Right lobe of liver (tissue), 6 donors: ENCODE data around the gene MXD4. TPM values are rescaled to one million over a fixed set of nuclear protein-coding genes. Genes with fewer than 3 reads are reported as not detected.

ENCODE experiments used
- ATAC-seq, 4 donors: fragments of 200-7000 bp; cut with Tn5 transposase; one replicate each; pipeline ENCODE4 v1.9.1; 2020; ENCODE audit warnings: mild to moderate bottlenecking in 4 of 4, moderate library complexity in 4 of 4
- DNase-seq, 3 donors: peaks; one replicate each; pipeline ENCODE4 v3.0.0-alpha.2; 2020
- H3K27ac ChIP-seq, 3 donors: fragments of 200-600 bp; one replicate each; pipeline ENCODE4 v1.8.0; 2022
- H3K27me3 ChIP-seq, 2 donors: fragments of 200-600 bp; one replicate each; pipeline ENCODE4 v1.8.0; 2022
- H3K36me3 ChIP-seq, 4 donors: fragments of 200-600 bp; sonication (generic) in 1 of 4; one replicate each; pipeline versions ENCODE4 v1.5.1 to v1.8.0; 2017 to 2022; ENCODE audit warnings: control low read depth in 1 of 4
- H3K4me1 ChIP-seq, 4 donors: fragments of 200-600 bp; sonication (generic) in 1 of 4; one replicate each; pipeline versions ENCODE4 v1.5.1 to v1.8.0; 2017 to 2022; ENCODE audit warnings: control low read depth in 1 of 4
- H3K4me3 ChIP-seq, 3 donors: fragments of 200-600 bp; one replicate each; pipeline ENCODE4 v1.8.0; 2022
- H3K9me3 ChIP-seq, 4 donors: fragments of 200-600 bp; sonication (generic) in 1 of 4; one replicate each; pipeline versions ENCODE4 v1.5.1 to v1.8.0; 2017 to 2022; ENCODE audit warnings: control low read depth in 1 of 4
- POLR2A ChIP-seq: fragments of 450-650 bp; IDR thresholded peaks from one replicate; pipeline ENCODE4 v1.6.1; 2017; ENCODE audit warnings: antibody characterized with exemption, mild to moderate bottlenecking
- WGBS: methylation state at CpG from one replicate; pipeline ENCODE4 v1.1.6; 2018; ENCODE audit warnings: low coverage, low lambda C conversion rate; ENCODE audit not compliant: insufficient coverage; ENCODE audit errors: missing lambda C conversion rate; 5-methylcytosine and 5-hydroxymethylcytosine counted together
- intact Hi-C, 2 donors: fragments of 100-400 bp; cut with DNase I; formaldehyde crosslinking; loops; one replicate each; pipeline versions ENCODE4 v1.11.2 to v1.14.1; 2022
- total RNA-seq, 6 experiments: library from RNA; depleted of rRNA in 2 of 6; stranded (reverse); fragments of >200 nt in 2 of 6; fragmentation: NEBNext Ultra II Directional in 3 of 6; extraction: Animal tissue kit (Norgen Biotek cat#: 25700) in 3 of 6; gene quantifications; one replicate each; pipeline versions ENCODE4 v1.1.0 to v1.2.4, GENCODE V29; 2016 to 2023
- TF ChIP-seq, protein P1 (sequence below), 4 donors: fragments of 200-600 bp in 3 of 4; fragments of 450-650 bp in 1 of 4; IDR thresholded peaks; one replicate each; pipeline versions ENCODE4 v1.5.1 to v1.8.0; 2016 to 2022; ENCODE audit warnings: antibody characterized with exemption in 4 of 4, mild to moderate bottlenecking in 2 of 4
- donor health status: DM: no; HTN: yes; CAD: no.
- donor health status: DM: no; HTN: no; CAD: no.
- donor health status: DM: no; HTN: no; CAD: no.
- donor health status: DM: no; HTN: yes; CAD: no.
- donor health status: DM: no; HTN: yes; CAD: no.

Gene MXD4
- total RNA-seq, 6 experiments from 2014 or later = 17.8 to 23.0 (median 19.7) TPM

DNA sequence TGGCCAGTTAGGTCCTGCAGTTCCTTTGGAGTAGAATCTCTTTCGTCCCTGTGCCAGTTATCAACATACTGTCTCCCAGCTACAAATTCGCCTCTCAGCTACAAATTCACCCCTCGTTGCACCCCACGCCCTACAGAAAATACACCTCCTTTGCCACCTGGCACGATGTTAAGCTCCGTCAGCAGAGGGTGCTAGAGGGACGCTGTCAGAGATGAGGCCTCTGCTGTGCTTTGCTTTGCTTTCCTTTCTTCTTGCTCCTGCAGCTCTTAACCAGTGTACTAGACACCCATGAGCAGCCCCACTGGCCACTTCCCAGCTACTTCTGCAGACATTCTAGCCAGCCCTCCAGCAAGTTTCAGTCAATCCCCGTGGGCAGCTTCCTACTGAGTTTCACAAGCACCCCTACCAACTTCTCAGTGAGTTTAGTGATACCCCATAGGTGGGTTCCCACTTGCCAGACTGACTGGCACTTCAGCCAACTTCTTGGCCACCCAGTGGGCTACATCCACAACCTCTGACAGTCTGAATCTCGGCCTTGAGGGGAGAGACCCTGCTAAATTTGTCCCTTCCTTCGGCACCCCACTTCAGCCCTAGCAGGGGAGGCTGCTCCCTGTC, 41.8 kb downstream of the MXD4 start:
- intact Hi-C loops = no loop called here
- no peaks in the 10 kb centered on the region for H3K4me1 ChIP-seq
- no peak overlapping the region for H3K27ac ChIP-seq
- peak; percentile 61 to 71 (median 66) for DNase-seq
- no peaks in the 10 kb centered on the region for H3K36me3 ChIP-seq
- WGBS = 5% methylated on average over 10 of the region's 10 CpGs
- H3K9me3 ChIP-seq = no peaks in the 10 kb centered on the region
- no peak overlapping the region for H3K4me3 ChIP-seq
- no peak for TF ChIP-seq POLR2A
- TF ChIP-seq, protein P1, sequence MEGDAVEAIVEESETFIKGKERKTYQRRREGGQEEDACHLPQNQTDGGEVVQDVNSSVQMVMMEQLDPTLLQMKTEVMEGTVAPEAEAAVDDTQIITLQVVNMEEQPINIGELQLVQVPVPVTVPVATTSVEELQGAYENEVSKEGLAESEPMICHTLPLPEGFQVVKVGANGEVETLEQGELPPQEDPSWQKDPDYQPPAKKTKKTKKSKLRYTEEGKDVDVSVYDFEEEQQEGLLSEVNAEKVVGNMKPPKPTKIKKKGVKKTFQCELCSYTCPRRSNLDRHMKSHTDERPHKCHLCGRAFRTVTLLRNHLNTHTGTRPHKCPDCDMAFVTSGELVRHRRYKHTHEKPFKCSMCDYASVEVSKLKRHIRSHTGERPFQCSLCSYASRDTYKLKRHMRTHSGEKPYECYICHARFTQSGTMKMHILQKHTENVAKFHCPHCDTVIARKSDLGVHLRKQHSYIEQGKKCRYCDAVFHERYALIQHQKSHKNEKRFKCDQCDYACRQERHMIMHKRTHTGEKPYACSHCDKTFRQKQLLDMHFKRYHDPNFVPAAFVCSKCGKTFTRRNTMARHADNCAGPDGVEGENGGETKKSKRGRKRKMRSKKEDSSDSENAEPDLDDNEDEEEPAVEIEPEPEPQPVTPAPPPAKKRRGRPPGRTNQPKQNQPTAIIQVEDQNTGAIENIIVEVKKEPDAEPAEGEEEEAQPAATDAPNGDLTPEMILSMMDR (IDR thresholded peaks at IDR 0.05) = peak; percentile 76 to 84 (median 82)
- no peaks in the 10 kb centered on the region for H3K27me3 ChIP-seq
- peak; percentile 95 to 99 (median 97) for ATAC-seq

DNA sequence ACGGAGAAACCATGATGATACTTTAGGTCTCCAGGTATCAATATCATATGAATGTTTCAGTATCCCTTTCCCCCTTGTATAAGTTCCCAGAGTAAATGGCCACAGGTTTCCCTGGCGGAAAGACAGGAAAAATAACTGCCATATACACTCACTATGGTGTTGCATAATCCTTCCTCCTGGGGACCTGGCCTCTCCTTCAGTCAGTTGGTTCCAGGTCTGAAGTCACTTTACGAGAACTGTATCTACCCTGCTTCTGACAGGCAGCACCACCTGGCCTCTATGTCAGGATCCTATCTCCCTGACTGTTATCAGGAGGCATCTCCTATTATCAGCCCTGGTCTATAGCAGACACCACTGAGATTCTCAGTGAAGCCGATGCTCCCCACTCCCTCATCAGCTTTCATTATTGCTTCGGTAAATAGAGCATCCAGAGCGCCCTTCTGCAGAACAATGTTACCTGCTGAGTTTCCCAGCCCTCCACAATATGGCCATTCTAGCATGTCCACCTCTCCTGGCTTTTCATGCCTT, 42.6 kb downstream of the MXD4 start:
- Histone ChIP-seq H3K27ac (no peak overlapping the region), H3K4me1 (no peaks in the 10 kb centered on the region), H3K4me3 (no peak overlapping the region), H3K27me3 (no peaks in the 10 kb centered on the region), H3K36me3 (no peaks in the 10 kb centered on the region), H3K9me3 (no peaks in the 10 kb centered on the region)
- TF ChIP-seq POLR2A = no peak
- TF ChIP-seq, protein P1 (IDR thresholded peaks at IDR 0.05) = no peak
- 78% methylated on average over 4 of the region's 6 CpGs for WGBS
- ATAC-seq = no peak
- DNase-seq = no peak
- intact Hi-C loops = loop anchor here in 1 of 2 donors (10.0 kb wide), 1 partner anchor 226 kb away; no protein-coding TSS in a partner anchor

DNA sequence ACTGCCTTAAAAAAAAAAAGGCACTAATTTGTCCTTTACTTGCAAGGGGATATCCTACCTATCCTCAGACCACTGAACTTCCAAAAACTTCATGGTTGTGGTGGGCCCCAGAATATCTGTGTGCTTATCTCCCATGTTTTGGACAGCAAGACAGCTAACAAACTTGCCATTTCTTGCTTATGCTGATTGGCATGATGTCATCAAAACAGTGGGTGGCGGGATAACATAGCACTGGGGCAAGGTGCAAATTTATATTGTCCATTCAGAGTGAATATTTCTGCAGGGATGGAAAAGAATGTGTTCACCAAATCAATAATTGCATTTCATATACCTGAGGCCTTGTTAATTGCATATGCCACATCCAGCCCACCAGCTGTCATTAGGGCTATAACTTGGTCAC, 43.5 kb downstream of the MXD4 start:
- 70% methylated on average over 1 of the region's 1 CpG for WGBS
- no peak for ATAC-seq
- DNase-seq = no peak
- H3K4me1 ChIP-seq = no peaks in the 10 kb centered on the region
- H3K4me3 ChIP-seq = no peak overlapping the region
- TF ChIP-seq, protein P1 (IDR thresholded peaks at IDR 0.05) = no peak
- intact Hi-C loops = loop anchor here in 1 of 2 donors (10.0 kb wide), 1 partner anchor 226 kb away; no protein-coding TSS in a partner anchor
- no peak overlapping the region for H3K27ac ChIP-seq
- H3K36me3 ChIP-seq = no peaks in the 10 kb centered on the region
- H3K27me3 ChIP-seq = no peaks in the 10 kb centered on the region
- H3K9me3 ChIP-seq = no peaks in the 10 kb centered on the region

DNA sequence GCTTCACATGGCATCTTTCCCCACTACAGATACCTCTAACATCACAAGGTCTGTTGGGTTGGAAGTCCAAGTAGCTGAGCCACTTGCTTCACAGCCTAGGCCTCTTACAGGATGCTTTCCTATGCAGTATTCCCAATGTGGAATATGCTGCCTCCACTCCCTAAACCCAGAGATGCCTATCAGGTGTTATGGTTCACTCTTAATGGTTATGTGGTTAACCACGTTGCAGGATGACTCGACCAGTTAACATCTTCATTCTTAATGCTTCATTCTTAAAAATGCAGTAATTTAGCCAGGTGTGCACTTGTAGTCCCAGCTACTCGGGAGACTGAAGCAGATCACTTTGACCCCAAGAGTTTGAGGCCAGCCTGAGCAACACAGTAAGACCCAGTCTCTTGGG, 44.2 kb downstream of the MXD4 start:
- H3K9me3 ChIP-seq = no peaks in the 10 kb centered on the region
- TF ChIP-seq, protein P1 (IDR thresholded peaks at IDR 0.05) = no peak
- TF ChIP-seq POLR2A = no peak
- H3K4me3 ChIP-seq = no peak overlapping the region
- no peak overlapping the region for H3K27ac ChIP-seq
- no peaks in the 10 kb centered on the region for H3K36me3 ChIP-seq
- 65% methylated on average over 3 of the region's 3 CpGs for WGBS
- H3K4me1 ChIP-seq = no peaks in the 10 kb centered on the region
- no peak for DNase-seq
- H3K27me3 ChIP-seq = no peaks in the 10 kb centered on the region
- intact Hi-C loops = loop anchor here in 1 of 2 donors (10.0 kb wide), 1 partner anchor 227 kb away; no protein-coding TSS in a partner anchor
- ATAC-seq = no peak
